ENCODE data around the gene NCCRP1. TPM values are rescaled to one million over a fixed set of nuclear protein-coding genes. Genes with fewer than 3 reads are reported as not detected.

Gene NCCRP1
- polyA plus RNA-seq, 1 donor from 2014 or later = not detected

DNA sequence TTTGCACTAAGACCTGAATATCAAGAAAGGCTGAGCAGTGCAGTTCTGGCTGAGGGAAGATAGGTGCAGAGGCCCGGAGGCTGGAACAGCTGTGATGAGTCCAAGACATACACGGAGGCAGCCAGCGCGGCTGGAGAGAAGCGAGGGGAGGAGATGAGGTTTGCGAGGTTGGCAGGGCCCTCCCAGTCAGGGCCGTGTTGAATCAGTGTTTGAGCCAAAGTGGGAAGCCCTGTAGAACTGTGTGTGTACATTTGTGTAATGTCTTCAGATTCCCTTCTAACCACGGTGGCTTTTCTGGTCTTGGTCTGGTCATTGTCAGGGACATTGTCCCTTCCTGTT is 36.3 kb upstream of the NCCRP1 start:
- no peaks in the 10 kb centered on the region for H3F3A ChIP-seq (ENCODE audit: insufficient read depth, low read length, poor library complexity, severe bottlenecking)
- no peaks in the 10 kb centered on the region for H3K79me2 ChIP-seq (replicated peaks; ENCODE audit: insufficient read depth, low read length)
- no peak for TF ChIP-seq MXI1 (conservative IDR thresholded peaks at IDR 0.05; ENCODE audit: poor library complexity, severe bottlenecking)
- no peak for TF ChIP-seq RAD21 (conservative IDR thresholded peaks at IDR 0.05)
- TF ChIP-seq POLR2AphosphoS5 (IDR thresholded peaks at IDR 0.05) = no peak
- TF ChIP-seq SMC3 (conservative IDR thresholded peaks at IDR 0.05; ENCODE audit: poor library complexity) = no peak
- TF ChIP-seq EZH2 (IDR thresholded peaks at IDR 0.05; ENCODE audit: borderline replicate concordance, insufficient read depth, low read length, poor library complexity, severe bottlenecking) = no peak
- no peak for TF ChIP-seq EP300 (conservative IDR thresholded peaks at IDR 0.05; ENCODE audit: poor library complexity, severe bottlenecking)
- TF ChIP-seq, protein P1, sequence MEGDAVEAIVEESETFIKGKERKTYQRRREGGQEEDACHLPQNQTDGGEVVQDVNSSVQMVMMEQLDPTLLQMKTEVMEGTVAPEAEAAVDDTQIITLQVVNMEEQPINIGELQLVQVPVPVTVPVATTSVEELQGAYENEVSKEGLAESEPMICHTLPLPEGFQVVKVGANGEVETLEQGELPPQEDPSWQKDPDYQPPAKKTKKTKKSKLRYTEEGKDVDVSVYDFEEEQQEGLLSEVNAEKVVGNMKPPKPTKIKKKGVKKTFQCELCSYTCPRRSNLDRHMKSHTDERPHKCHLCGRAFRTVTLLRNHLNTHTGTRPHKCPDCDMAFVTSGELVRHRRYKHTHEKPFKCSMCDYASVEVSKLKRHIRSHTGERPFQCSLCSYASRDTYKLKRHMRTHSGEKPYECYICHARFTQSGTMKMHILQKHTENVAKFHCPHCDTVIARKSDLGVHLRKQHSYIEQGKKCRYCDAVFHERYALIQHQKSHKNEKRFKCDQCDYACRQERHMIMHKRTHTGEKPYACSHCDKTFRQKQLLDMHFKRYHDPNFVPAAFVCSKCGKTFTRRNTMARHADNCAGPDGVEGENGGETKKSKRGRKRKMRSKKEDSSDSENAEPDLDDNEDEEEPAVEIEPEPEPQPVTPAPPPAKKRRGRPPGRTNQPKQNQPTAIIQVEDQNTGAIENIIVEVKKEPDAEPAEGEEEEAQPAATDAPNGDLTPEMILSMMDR (IDR thresholded peaks at IDR 0.05; ENCODE audit: poor library complexity, severe bottlenecking) = no peak
- TF ChIP-seq, protein P2, sequence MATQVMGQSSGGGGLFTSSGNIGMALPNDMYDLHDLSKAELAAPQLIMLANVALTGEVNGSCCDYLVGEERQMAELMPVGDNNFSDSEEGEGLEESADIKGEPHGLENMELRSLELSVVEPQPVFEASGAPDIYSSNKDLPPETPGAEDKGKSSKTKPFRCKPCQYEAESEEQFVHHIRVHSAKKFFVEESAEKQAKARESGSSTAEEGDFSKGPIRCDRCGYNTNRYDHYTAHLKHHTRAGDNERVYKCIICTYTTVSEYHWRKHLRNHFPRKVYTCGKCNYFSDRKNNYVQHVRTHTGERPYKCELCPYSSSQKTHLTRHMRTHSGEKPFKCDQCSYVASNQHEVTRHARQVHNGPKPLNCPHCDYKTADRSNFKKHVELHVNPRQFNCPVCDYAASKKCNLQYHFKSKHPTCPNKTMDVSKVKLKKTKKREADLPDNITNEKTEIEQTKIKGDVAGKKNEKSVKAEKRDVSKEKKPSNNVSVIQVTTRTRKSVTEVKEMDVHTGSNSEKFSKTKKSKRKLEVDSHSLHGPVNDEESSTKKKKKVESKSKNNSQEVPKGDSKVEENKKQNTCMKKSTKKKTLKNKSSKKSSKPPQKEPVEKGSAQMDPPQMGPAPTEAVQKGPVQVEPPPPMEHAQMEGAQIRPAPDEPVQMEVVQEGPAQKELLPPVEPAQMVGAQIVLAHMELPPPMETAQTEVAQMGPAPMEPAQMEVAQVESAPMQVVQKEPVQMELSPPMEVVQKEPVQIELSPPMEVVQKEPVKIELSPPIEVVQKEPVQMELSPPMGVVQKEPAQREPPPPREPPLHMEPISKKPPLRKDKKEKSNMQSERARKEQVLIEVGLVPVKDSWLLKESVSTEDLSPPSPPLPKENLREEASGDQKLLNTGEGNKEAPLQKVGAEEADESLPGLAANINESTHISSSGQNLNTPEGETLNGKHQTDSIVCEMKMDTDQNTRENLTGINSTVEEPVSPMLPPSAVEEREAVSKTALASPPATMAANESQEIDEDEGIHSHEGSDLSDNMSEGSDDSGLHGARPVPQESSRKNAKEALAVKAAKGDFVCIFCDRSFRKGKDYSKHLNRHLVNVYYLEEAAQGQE (IDR thresholded peaks at IDR 0.05; ENCODE audit: borderline replicate concordance) = no peak
- no peak for TF ChIP-seq TAF1 (IDR thresholded peaks at IDR 0.05; ENCODE audit: low read depth)
- H2AFZ ChIP-seq (ENCODE audit: low read depth, low read length) = no peak overlapping the region
- no peak overlapping the region for H3K27ac ChIP-seq (ENCODE audit: low read length)
- H3K4me3 ChIP-seq (ENCODE audit: low read length) = no peak overlapping the region
- H3K36me3 ChIP-seq (ENCODE audit: insufficient read depth, low read length) = no peaks in the 10 kb centered on the region
- no peaks in the 10 kb centered on the region for H3K9me2 ChIP-seq (ENCODE audit: insufficient read depth, low read length)
- H4K20me1 ChIP-seq (ENCODE audit: insufficient read depth) = no peaks in the 10 kb centered on the region
- no peak overlapping the region for H3K4me2 ChIP-seq (ENCODE audit: low read length)
- no peaks in the 10 kb centered on the region for H3K27me3 ChIP-seq (ENCODE audit: insufficient read depth, low read depth, low read length)
- no peak overlapping the region for H3K9ac ChIP-seq (ENCODE audit: low read length)
- no peaks in the 10 kb centered on the region for H3K9me3 ChIP-seq (ENCODE audit: low read length)

DNA sequence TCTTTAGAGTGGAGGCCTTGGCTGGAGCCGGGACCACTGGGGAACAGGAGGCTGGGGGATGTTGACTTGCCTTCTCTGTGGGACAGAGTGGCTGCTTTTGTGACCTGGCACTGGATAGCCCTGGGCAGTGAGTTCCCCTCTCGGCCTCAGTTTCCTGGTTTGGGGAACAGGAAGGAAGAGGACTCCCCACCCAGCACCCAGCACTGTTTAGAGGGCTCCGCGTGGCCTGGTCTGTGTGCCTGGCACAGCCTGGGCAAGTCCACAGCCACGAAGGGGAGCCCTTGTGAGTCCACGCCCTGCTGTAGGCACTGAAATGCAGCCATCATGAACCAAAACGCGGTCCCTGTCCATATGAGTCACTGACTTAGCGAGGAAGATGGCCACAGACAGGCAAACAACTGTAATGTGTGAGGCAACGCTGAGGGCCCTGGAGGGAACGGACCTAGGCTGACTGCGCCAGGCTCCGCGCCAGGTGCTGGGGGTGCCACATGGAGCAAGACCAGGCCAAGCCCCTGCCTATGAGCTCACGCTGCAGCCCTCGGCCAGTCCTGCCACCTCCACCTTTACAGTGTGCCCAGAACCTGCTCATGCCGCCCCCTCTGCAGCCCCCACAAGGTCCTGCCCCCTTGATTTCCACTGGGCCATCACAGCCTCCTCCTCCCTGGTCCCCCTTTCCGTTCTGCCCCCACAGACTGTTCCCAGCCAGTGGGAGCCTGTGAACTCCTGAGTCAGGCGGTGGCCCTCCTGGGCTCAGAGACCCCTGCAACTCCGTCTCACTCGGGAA is 35.7 kb upstream of the NCCRP1 start:
- H3K9me3 ChIP-seq (ENCODE audit: low read length) = no peaks in the 10 kb centered on the region
- no peak overlapping the region for H3K27ac ChIP-seq (ENCODE audit: low read length)
- TF ChIP-seq EZH2 (IDR thresholded peaks at IDR 0.05; ENCODE audit: borderline replicate concordance, insufficient read depth, low read length, poor library complexity, severe bottlenecking) = no peak
- TF ChIP-seq, protein P1 (IDR thresholded peaks at IDR 0.05; ENCODE audit: poor library complexity, severe bottlenecking) = no peak
- TF ChIP-seq EP300 (conservative IDR thresholded peaks at IDR 0.05; ENCODE audit: poor library complexity, severe bottlenecking) = no peak
- no peak for TF ChIP-seq TAF1 (IDR thresholded peaks at IDR 0.05; ENCODE audit: low read depth)
- no peak for TF ChIP-seq SMC3 (conservative IDR thresholded peaks at IDR 0.05; ENCODE audit: poor library complexity)
- no peak for TF ChIP-seq POLR2AphosphoS5 (IDR thresholded peaks at IDR 0.05)
- TF ChIP-seq RAD21 (conservative IDR thresholded peaks at IDR 0.05) = no peak
- TF ChIP-seq MXI1 (conservative IDR thresholded peaks at IDR 0.05; ENCODE audit: poor library complexity, severe bottlenecking) = no peak
- TF ChIP-seq, protein P2 (IDR thresholded peaks at IDR 0.05; ENCODE audit: borderline replicate concordance) = no peak
- no peak overlapping the region for H3K4me2 ChIP-seq (ENCODE audit: low read length)
- H3K9ac ChIP-seq (ENCODE audit: low read length) = no peak overlapping the region
- no peaks in the 10 kb centered on the region for H4K20me1 ChIP-seq (ENCODE audit: insufficient read depth)
- no peaks in the 10 kb centered on the region for H3K9me2 ChIP-seq (ENCODE audit: insufficient read depth, low read length)
- H3K79me2 ChIP-seq (replicated peaks; ENCODE audit: insufficient read depth, low read length) = no peaks in the 10 kb centered on the region
- no peak overlapping the region for H3K4me3 ChIP-seq (ENCODE audit: low read length)
- H2AFZ ChIP-seq (ENCODE audit: low read depth, low read length) = no peak overlapping the region
- H3K36me3 ChIP-seq (ENCODE audit: insufficient read depth, low read length) = no peaks in the 10 kb centered on the region
- no peaks in the 10 kb centered on the region for H3F3A ChIP-seq (ENCODE audit: insufficient read depth, low read length, poor library complexity, severe bottlenecking)
- H3K27me3 ChIP-seq (ENCODE audit: insufficient read depth, low read depth, low read length) = no peaks in the 10 kb centered on the region
